Tibial nerve (tissue), 3 donors: ENCODE results near the gene TMEM176A.

ENCODE experiments used
- POLR2A ChIP-seq, 2 donors: fragments of 450-650 bp; IDR thresholded peaks; one replicate each; pipeline ENCODE4 v1.6.1; 2017; ENCODE audit warnings: antibody characterized with exemption in 2 of 2, mild to moderate bottlenecking in 2 of 2, moderate library complexity in 2 of 2
- TF ChIP-seq, protein P1 (sequence below), 5 experiments: fragments of 200-600 bp in 3 of 5; fragments of 450-650 bp in 2 of 5; sonication (generic) in 3 of 5; IDR thresholded peaks; one replicate each; pipeline ENCODE4 v1.5.1; 2016 to 2019; ENCODE audit warnings: antibody characterized with exemption in 5 of 5, mild to moderate bottlenecking in 3 of 5, moderate library complexity in 2 of 5

GRCh38 chr7:150791304-150791703 is 9.3 kb upstream of the TMEM176A start:
- no peak for TF ChIP-seq POLR2A (IDR thresholded peaks at IDR 0.05)
- TF ChIP-seq, protein P1, sequence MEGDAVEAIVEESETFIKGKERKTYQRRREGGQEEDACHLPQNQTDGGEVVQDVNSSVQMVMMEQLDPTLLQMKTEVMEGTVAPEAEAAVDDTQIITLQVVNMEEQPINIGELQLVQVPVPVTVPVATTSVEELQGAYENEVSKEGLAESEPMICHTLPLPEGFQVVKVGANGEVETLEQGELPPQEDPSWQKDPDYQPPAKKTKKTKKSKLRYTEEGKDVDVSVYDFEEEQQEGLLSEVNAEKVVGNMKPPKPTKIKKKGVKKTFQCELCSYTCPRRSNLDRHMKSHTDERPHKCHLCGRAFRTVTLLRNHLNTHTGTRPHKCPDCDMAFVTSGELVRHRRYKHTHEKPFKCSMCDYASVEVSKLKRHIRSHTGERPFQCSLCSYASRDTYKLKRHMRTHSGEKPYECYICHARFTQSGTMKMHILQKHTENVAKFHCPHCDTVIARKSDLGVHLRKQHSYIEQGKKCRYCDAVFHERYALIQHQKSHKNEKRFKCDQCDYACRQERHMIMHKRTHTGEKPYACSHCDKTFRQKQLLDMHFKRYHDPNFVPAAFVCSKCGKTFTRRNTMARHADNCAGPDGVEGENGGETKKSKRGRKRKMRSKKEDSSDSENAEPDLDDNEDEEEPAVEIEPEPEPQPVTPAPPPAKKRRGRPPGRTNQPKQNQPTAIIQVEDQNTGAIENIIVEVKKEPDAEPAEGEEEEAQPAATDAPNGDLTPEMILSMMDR (IDR thresholded peaks at IDR 0.05), result no peak
